ENCODE data around the gene SPOCD1. TPM values are rescaled to one million over a fixed set of nuclear protein-coding genes. Genes with fewer than 3 reads are reported as not detected.
A peak's percentile ranks its signal among the peaks of the same experiment; 100 is the strongest.

SPOCD1 gene
- total RNA-seq, 2 donors from 2014 or later = 0.45 to 0.59 TPM

GRCh38 chr1:31859044-31859443, 43.2 kb upstream of the SPOCD1 start:
- no peaks in the 10 kb centered on the region for H3K9me3 ChIP-seq
- intact Hi-C loops (cut with DNase I) = no loop called here
- no peaks in the 10 kb centered on the region for H3K36me3 ChIP-seq
- no peak overlapping the region for H3K4me3 ChIP-seq
- H3K9ac ChIP-seq (ENCODE audit: low read depth in 2 of 2, low read length in 2 of 2) = no peak overlapping the region
- H3K4me1 ChIP-seq = peaks cover 5% of the 10 kb centered on the region
- DNase-seq = no peak
- no peaks in the 10 kb centered on the region for H3K27me3 ChIP-seq
- TF ChIP-seq CTCF (IDR thresholded peaks at IDR 0.05) = no peak
- no peak overlapping the region for H3K27ac ChIP-seq

GRCh38 chr1:31857863-31858262, 42.0 kb upstream of the SPOCD1 start:
- Histone ChIP-seq H3K27ac (no peak overlapping the region), H3K4me3 (no peak overlapping the region), H3K9me3 (no peaks in the 10 kb centered on the region), H3K4me1 (peaks cover 5% of the 10 kb centered on the region), H3K36me3 (no peaks in the 10 kb centered on the region), H3K27me3 (no peaks in the 10 kb centered on the region), H3K9ac (ENCODE audit: low read depth in 2 of 2, low read length in 2 of 2) (no peak overlapping the region)
- no peak for DNase-seq
- TF ChIP-seq CTCF (IDR thresholded peaks at IDR 0.05) = no peak
- intact Hi-C loops (cut with DNase I) = no loop called here

GRCh38 chr1:31856140-31856539, 40.3 kb upstream of the SPOCD1 start:
- no peaks in the 10 kb centered on the region for H3K27me3 ChIP-seq
- peaks cover 5% of the 10 kb centered on the region for H3K4me1 ChIP-seq
- no peak overlapping the region for H3K27ac ChIP-seq
- TF ChIP-seq CTCF (IDR thresholded peaks at IDR 0.05) = no peak
- no peak overlapping the region for H3K9ac ChIP-seq (ENCODE audit: low read depth in 2 of 2, low read length in 2 of 2)
- no peak overlapping the region for H3K4me3 ChIP-seq
- intact Hi-C loops (cut with DNase I) = no loop called here
- no peaks in the 10 kb centered on the region for H3K9me3 ChIP-seq
- no peak for DNase-seq
- no peaks in the 10 kb centered on the region for H3K36me3 ChIP-seq

GRCh38 chr1:31855038-31855845, 39.4 kb upstream of the SPOCD1 start:
- Histone ChIP-seq H3K36me3 (no peaks in the 10 kb centered on the region), H3K4me3 (no peak overlapping the region), H3K27me3 (no peaks in the 10 kb centered on the region), H3K27ac (peak overlapping the region; percentile 51), H3K4me1 (peaks cover 5% of the 10 kb centered on the region), H3K9me3 (no peaks in the 10 kb centered on the region), H3K9ac (ENCODE audit: low read depth in 2 of 2, low read length in 2 of 2) (no peak overlapping the region)
- peak; percentile 27 for DNase-seq
- no peak for TF ChIP-seq CTCF (IDR thresholded peaks at IDR 0.05)
- intact Hi-C loops (cut with DNase I) = no loop called here

GRCh38 chr1:31849653-31850052, 33.8 kb upstream of the SPOCD1 start:
- no peaks in the 10 kb centered on the region for H3K27me3 ChIP-seq
- H3K9ac ChIP-seq (ENCODE audit: low read depth in 2 of 2, low read length in 2 of 2) = no peak overlapping the region
- H3K36me3 ChIP-seq = no peaks in the 10 kb centered on the region
- H3K4me1 ChIP-seq = no peaks in the 10 kb centered on the region
- DNase-seq = no peak
- no peaks in the 10 kb centered on the region for H3K9me3 ChIP-seq
- TF ChIP-seq CTCF (IDR thresholded peaks at IDR 0.05) = no peak
- no peak overlapping the region for H3K27ac ChIP-seq
- H3K4me3 ChIP-seq = no peak overlapping the region
- intact Hi-C loops (cut with DNase I) = no loop called here

All from colonic mucosa (tissue), 4 donors.